HepG2 (cell line): Measurements from ENCODE around the gene PRKCD. TPM values are rescaled to one million over a fixed set of nuclear protein-coding genes. Genes with fewer than 3 reads are reported as not detected.

Source experiments
- ATAC-seq: fragments of 200-7000 bp; cut with Tn5 transposase; 3 replicates; pipeline ENCODE4 v1.9.1; 2020; ENCODE audit warnings: mild to moderate bottlenecking, moderate library complexity
- BruUV-seq: library from RNA; stranded (reverse); fragments of 400-500 nt; replicated peaks from 2 replicates; lab custom pipeline; 2021; lab: Mats Ljungman, UMichigan
- CTCF ChIA-PET: fragments of 300-600 bp; formaldehyde crosslinking; extraction: SDS; loops from one replicate; lab custom pipeline; 2021; ENCODE audit warnings: low total read pairs, inconsistent platforms, low intra/inter-chr PET ratio; lab: Yijun Ruan, JAX
- POLR2A ChIA-PET: fragments of 350-600 bp; sonication (Branson Sonifier 250); formaldehyde crosslinking; loops from one replicate; lab custom pipeline; 2020; ENCODE audit warnings: antibody characterized with exemption, inconsistent platforms; lab: Yijun Ruan, JAX
- DNase-seq: peaks from one replicate; pipeline ENCODE4 v3.0.0-alpha.2; 2015; ENCODE audit warnings: low spot score
- FAIRE-seq: peaks from 3 replicates; lab custom pipeline; 2011; peaks lifted over from hg19 to GRCh38; lab: Jason Lieb, UNC
- H2AFZ ChIP-seq: one replicate; pipeline ENCODE4 v1.6.1; 2011; ENCODE audit warnings: low read length, inconsistent platforms
- H3K27ac ChIP-seq: fragments of 300-600 bp; 3 replicates; pipeline ENCODE4 v1.8.0; 2011; ENCODE audit warnings: mixed run types, mild to moderate bottlenecking, mixed read lengths, low read length, inconsistent platforms; ENCODE audit not compliant: insufficient read depth; ENCODE audit errors: extremely low read length
- H3K27me3 ChIP-seq, 2 experiments: fragments of 200-600 bp in 1 of 2; 2 replicates in 1 of 2; 3 replicates in 1 of 2; pipeline versions ENCODE4 v1.6.0 to v1.8.0; 2011; ENCODE audit warnings: low read length in 2 of 2, mild to moderate bottlenecking in 2 of 2, moderate library complexity in 2 of 2, inconsistent platforms in 1 of 2; ENCODE audit not compliant: insufficient read depth in 2 of 2, control insufficient read depth in 1 of 2
- H3K36me3 ChIP-seq, 2 experiments: fragments of 200-600 bp in 1 of 2; replicated peaks in 1 of 2; 2 replicates in 1 of 2; 3 replicates in 1 of 2; pipeline versions ENCODE4 v1.5.1 to v1.8.0; 2011; ENCODE audit warnings: low read length in 2 of 2, inconsistent platforms in 1 of 2; ENCODE audit not compliant: insufficient read depth in 2 of 2, control insufficient read depth in 1 of 2
- H3K4me1 ChIP-seq: 2 replicates; pipeline ENCODE4 v1.5.1; 2012; ENCODE audit warnings: low read length, inconsistent platforms; ENCODE audit not compliant: insufficient read depth
- H3K4me2 ChIP-seq: 2 replicates; pipeline ENCODE4 v1.6.0; 2011; ENCODE audit warnings: low read depth, low read length, inconsistent platforms
- H3K4me3 ChIP-seq, 3 experiments: fragments of 200-600 bp in 1 of 3; sonication (generic), shearing (Covaris generic) in 1 of 3; replicated peaks in 1 of 3; 2 replicates each; pipeline ENCODE4 v1.5.1; 2011 to 2016; ENCODE audit warnings: low read length in 3 of 3, inconsistent platforms in 2 of 3, low read depth in 2 of 3, mild to moderate bottlenecking in 2 of 3, control low read depth in 1 of 3, mixed read lengths in 1 of 3; ENCODE audit not compliant: insufficient read depth in 1 of 3
- H3K79me2 ChIP-seq: one replicate; pipeline ENCODE4 v1.6.1; 2011; ENCODE audit warnings: low read length, inconsistent platforms; ENCODE audit not compliant: insufficient read depth
- H3K9ac ChIP-seq: 2 replicates; pipeline ENCODE4 v1.6.0; 2011; ENCODE audit warnings: mild to moderate bottlenecking, low read depth, low read length, inconsistent platforms; ENCODE audit not compliant: insufficient read depth
- H3K9me3 ChIP-seq: 2 replicates; pipeline ENCODE4 v1.5.1; 2012; ENCODE audit warnings: mild to moderate bottlenecking, low read length
- H4K20me1 ChIP-seq: 2 replicates; pipeline ENCODE4 v1.6.0; 2011; ENCODE audit warnings: inconsistent platforms, mild to moderate bottlenecking, low read length, moderate library complexity; ENCODE audit not compliant: insufficient read depth
- HMGXB4 ChIP-seq, 2 experiments: sonication (generic) in 1 of 2; formaldehyde crosslinking in 1 of 2; IDR thresholded peaks; 2 replicates each; pipeline versions ENCODE4 v1.4.0 to v1.6.1; 2018 to 2020; ENCODE audit warnings: missing genetic modification reagents in 2 of 2, borderline replicate concordance in 1 of 2, low read depth in 1 of 2, mild to moderate bottlenecking in 1 of 2, missing biosample characterization in 1 of 2
- HNF1A ChIP-seq, 2 experiments: sonication (generic) in 1 of 2; formaldehyde crosslinking in 1 of 2; IDR thresholded peaks; 2 replicates each; pipeline versions ENCODE4 v1.4.0 to v1.6.1; 2016 to 2020; ENCODE audit warnings: borderline replicate concordance in 1 of 2, low read depth in 1 of 2, mild to moderate bottlenecking in 1 of 2, missing genetic modification reagents in 1 of 2
- SP4 ChIP-seq: sonication (generic); formaldehyde crosslinking; IDR thresholded peaks from 2 replicates; pipeline ENCODE4 v1.8.1; 2023; ENCODE audit warnings: mild to moderate bottlenecking, missing genetic modification reagents
- STAG1 ChIP-seq: sonication (generic); formaldehyde crosslinking; IDR thresholded peaks from 2 replicates; pipeline ENCODE4 v1.4.0; 2020; ENCODE audit warnings: missing genetic modification reagents
- TRIM22 ChIP-seq: fragments of 450-650 bp; IDR thresholded peaks from 2 replicates; pipeline ENCODE4 v1.6.1; 2017
- ZNF878 ChIP-seq: sonication (generic); formaldehyde crosslinking; IDR thresholded peaks from 2 replicates; pipeline ENCODE4 v1.8.1; 2023; ENCODE audit warnings: mild to moderate bottlenecking, missing genetic modification reagents, moderate library complexity
- WGBS: methylation state at CpG from one replicate; pipeline ENCODE4 v1.1.6; 2017; ENCODE audit warnings: low lambda C conversion rate; 5-methylcytosine and 5-hydroxymethylcytosine counted together
- in situ Hi-C: cut with HindIII; loops from 2 replicates; pipeline ENCODE4 v1.10.0; 2017; ENCODE audit warnings: low pct_unique_long_range_greater_than_20kb; ENCODE audit not compliant: extremely low pct_ligation_motif_present
- intact Hi-C: fragments of 100-400 bp; cut with micrococcal nuclease; formaldehyde crosslinking; loops from one replicate; pipeline ENCODE4 v1.10.0; 2022; ENCODE audit not compliant: unreplicated experiment
- polyA plus RNA-seq, 8 experiments: library from polyadenylated mRNA; depleted of rRNA in 3 of 8; stranded (reverse) in 7 of 8; unstranded in 1 of 8; fragments of >200 nt; fragmentation: Illumina TruSeq in 4 of 8; extraction: Trizol in 4 of 8; gene quantifications; 2 replicates each; pipeline versions ENCODE4 v1.2.1 to v1.2.3, GENCODE V29; 2011 to 2016; ENCODE audit warnings: low read depth in 4 of 8, missing spikeins in 1 of 8, mixed read lengths in 1 of 8; ENCODE audit not compliant: insufficient read depth in 1 of 8
- total RNA-seq, 5 experiments: library from RNA; depleted of rRNA; stranded (reverse); fragments of >200 nt; fragmentation: Illumina TruSeq; extraction: Trizol; gene quantifications; 2 replicates each; pipeline ENCODE4 v1.2.3, GENCODE V29; 2016; ENCODE audit warnings: low read depth in 1 of 5

Gene PRKCD
- total and polyA plus RNA-seq, 2 of the 13 experiments (the other 11 are each of a cell fraction or from before 2014, with no cell fraction given), result 1.6 to 40.7 TPM

- ATAC-seq, result no peak
- in situ Hi-C loops (no loop called here), intact Hi-C loops (no loop called here)
- no peaks in the 10 kb centered on the region for H3K9me3 ChIP-seq
- no peaks in the 10 kb centered on the region for H4K20me1 ChIP-seq
- no peak overlapping the region for H3K4me2 ChIP-seq
- TF ChIP-seq TRIM22 (no peak), ZNF878 (no peak), HMGXB4 (CRISPR knock-in tag; IDR thresholded peaks at IDR 0.05; ENCODE audit: borderline replicate concordance in 1 of 2, low read depth in 1 of 2) (no peak), HNF1A (IDR thresholded peaks at IDR 0.05; ENCODE audit: low read depth) (no peak), HNF1A (CRISPR knock-in tag; IDR thresholded peaks at IDR 0.05; ENCODE audit: borderline replicate concordance) (no peak), SP4 (CRISPR knock-in tag) (no peak), STAG1 (CRISPR knock-in tag) (no peak)
- H3K4me1 ChIP-seq, result no peaks in the 10 kb centered on the region
- no peaks in the 10 kb centered on the region for H3K79me2 ChIP-seq
- CTCF ChIA-PET, result no interaction called here
- BruUV-seq, result no TSS peak
- POLR2A ChIA-PET, result no interaction called here
- H3K4me3 ChIP-seq, result no peak overlapping the region
- no peak overlapping the region for H2AFZ ChIP-seq
- FAIRE-seq, result no peak
- no peaks in the 10 kb centered on the region for H3K27me3 ChIP-seq
- peaks cover 23 to 67% of the 10 kb centered on the region in 2 experiments; a peak in 4 of 5 replicates for H3K36me3 ChIP-seq
- no peak overlapping the region for H3K27ac ChIP-seq
- 100% methylated on average over 4 of the region's 4 CpGs for WGBS
- no peak overlapping the region for H3K9ac ChIP-seq
- DNase-seq, result no peak
These were observed 26.4 kb downstream of the PRKCD start for GRCh38 chr3:53187430-53187829.
